Measurements from ENCODE around the gene RSU1.

The RSU1 gene

GRCh38 chr10:16681521-16681920 lies 135.7 kb downstream of the RSU1 start:
- no peak overlapping the region for H3K27ac ChIP-seq (ENCODE audit: low read depth, low read length, poor library complexity, severe bottlenecking)
- no peak overlapping the region for H3K9ac ChIP-seq (ENCODE audit: low read length)
- no peaks in the 10 kb centered on the region for H3K4me1 ChIP-seq (ENCODE audit: insufficient read depth, low read length, severe bottlenecking)
- TF ChIP-seq EZH2 (IDR thresholded peaks at IDR 0.05; ENCODE audit: borderline replicate concordance, low read length) = no peak
- TF ChIP-seq CTCF (IDR thresholded peaks at IDR 0.05; ENCODE audit: low read length) = no peak
- no peaks in the 10 kb centered on the region for H3K79me2 ChIP-seq (ENCODE audit: insufficient read depth, low read length)
- H2AFZ ChIP-seq (ENCODE audit: low read length) = no peak overlapping the region
- no peak overlapping the region for H3K4me3 ChIP-seq (ENCODE audit: low read depth, low read length, poor library complexity, severe bottlenecking)
- H3K36me3 ChIP-seq (ENCODE audit: insufficient read depth, low read length) = no peaks in the 10 kb centered on the region
- H3K9me3 ChIP-seq (ENCODE audit: low read length) = no peaks in the 10 kb centered on the region
- no peaks in the 10 kb centered on the region for H3F3A ChIP-seq (ENCODE audit: insufficient read depth, low read length)
- no peak overlapping the region for H3K4me2 ChIP-seq (ENCODE audit: low read length)
- no peaks in the 10 kb centered on the region for H4K20me1 ChIP-seq (ENCODE audit: insufficient read depth, low read length)
- no peaks in the 10 kb centered on the region for H3K27me3 ChIP-seq (ENCODE audit: insufficient read depth, low read length)
- no peaks in the 10 kb centered on the region for H3K9me2 ChIP-seq (ENCODE audit: low read depth, low read length)

DNA sequence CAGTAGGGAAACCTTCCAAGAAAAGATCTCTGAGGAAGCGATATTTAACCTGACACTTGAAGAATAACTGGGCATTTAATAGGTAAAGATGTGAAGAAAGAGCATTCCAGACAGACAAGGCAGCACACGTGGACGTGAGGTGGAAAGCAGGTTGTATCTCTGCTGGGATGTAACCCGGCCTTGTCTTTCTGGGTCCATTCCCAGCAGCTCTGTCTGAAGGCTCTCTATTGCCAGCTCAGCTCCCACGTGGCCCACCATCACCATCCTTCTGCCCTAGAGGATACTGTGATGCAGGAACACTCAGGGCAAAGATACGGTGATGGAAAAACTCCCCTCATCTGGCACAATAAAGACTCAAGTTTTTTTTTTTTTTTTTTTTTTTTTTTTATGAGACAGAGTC lies 137.7 kb downstream of the RSU1 start:
- no peak overlapping the region for H3K27ac ChIP-seq (ENCODE audit: low read depth, low read length, poor library complexity, severe bottlenecking)
- no peaks in the 10 kb centered on the region for H3K79me2 ChIP-seq (ENCODE audit: insufficient read depth, low read length)
- H3K9ac ChIP-seq (ENCODE audit: low read length) = no peak overlapping the region
- no peaks in the 10 kb centered on the region for H3K4me1 ChIP-seq (ENCODE audit: insufficient read depth, low read length, severe bottlenecking)
- no peaks in the 10 kb centered on the region for H3F3A ChIP-seq (ENCODE audit: insufficient read depth, low read length)
- no peak overlapping the region for H3K4me3 ChIP-seq (ENCODE audit: low read depth, low read length, poor library complexity, severe bottlenecking)
- H2AFZ ChIP-seq (ENCODE audit: low read length) = no peak overlapping the region
- H4K20me1 ChIP-seq (ENCODE audit: insufficient read depth, low read length) = no peaks in the 10 kb centered on the region
- no peak for TF ChIP-seq CTCF (IDR thresholded peaks at IDR 0.05; ENCODE audit: low read length)
- TF ChIP-seq EZH2 (IDR thresholded peaks at IDR 0.05; ENCODE audit: borderline replicate concordance, low read length) = no peak
- H3K9me2 ChIP-seq (ENCODE audit: low read depth, low read length) = no peaks in the 10 kb centered on the region
- H3K27me3 ChIP-seq (ENCODE audit: insufficient read depth, low read length) = no peaks in the 10 kb centered on the region
- no peak overlapping the region for H3K4me2 ChIP-seq (ENCODE audit: low read length)
- no peaks in the 10 kb centered on the region for H3K36me3 ChIP-seq (ENCODE audit: insufficient read depth, low read length)
- no peaks in the 10 kb centered on the region for H3K9me3 ChIP-seq (ENCODE audit: low read length)

GRCh38 chr10:16675334-16675733 lies 141.9 kb downstream of the RSU1 start:
- no peak overlapping the region for H3K4me2 ChIP-seq (ENCODE audit: low read length)
- no peaks in the 10 kb centered on the region for H3K4me1 ChIP-seq (ENCODE audit: insufficient read depth, low read length, severe bottlenecking)
- no peak overlapping the region for H2AFZ ChIP-seq (ENCODE audit: low read length)
- H3F3A ChIP-seq (ENCODE audit: insufficient read depth, low read length) = no peaks in the 10 kb centered on the region
- H4K20me1 ChIP-seq (ENCODE audit: insufficient read depth, low read length) = no peaks in the 10 kb centered on the region
- no peaks in the 10 kb centered on the region for H3K79me2 ChIP-seq (ENCODE audit: insufficient read depth, low read length)
- no peak overlapping the region for H3K27ac ChIP-seq (ENCODE audit: low read depth, low read length, poor library complexity, severe bottlenecking)
- no peak overlapping the region for H3K9ac ChIP-seq (ENCODE audit: low read length)
- H3K9me2 ChIP-seq (ENCODE audit: low read depth, low read length) = no peaks in the 10 kb centered on the region
- no peaks in the 10 kb centered on the region for H3K36me3 ChIP-seq (ENCODE audit: insufficient read depth, low read length)
- no peak overlapping the region for H3K4me3 ChIP-seq (ENCODE audit: low read depth, low read length, poor library complexity, severe bottlenecking)
- TF ChIP-seq EZH2 (IDR thresholded peaks at IDR 0.05; ENCODE audit: borderline replicate concordance, low read length) = no peak
- TF ChIP-seq CTCF (IDR thresholded peaks at IDR 0.05; ENCODE audit: low read length) = no peak
- no peaks in the 10 kb centered on the region for H3K27me3 ChIP-seq (ENCODE audit: insufficient read depth, low read length)
- H3K9me3 ChIP-seq (ENCODE audit: low read length) = no peaks in the 10 kb centered on the region

All from OCI-LY1 (cell line).